ENCODE results near the gene MLANA. TPM values are rescaled to one million over a fixed set of nuclear protein-coding genes. Genes with fewer than 3 reads are reported as not detected.

MLANA gene
- total and polyA plus RNA-seq, 5 donors = not detected

DNA sequence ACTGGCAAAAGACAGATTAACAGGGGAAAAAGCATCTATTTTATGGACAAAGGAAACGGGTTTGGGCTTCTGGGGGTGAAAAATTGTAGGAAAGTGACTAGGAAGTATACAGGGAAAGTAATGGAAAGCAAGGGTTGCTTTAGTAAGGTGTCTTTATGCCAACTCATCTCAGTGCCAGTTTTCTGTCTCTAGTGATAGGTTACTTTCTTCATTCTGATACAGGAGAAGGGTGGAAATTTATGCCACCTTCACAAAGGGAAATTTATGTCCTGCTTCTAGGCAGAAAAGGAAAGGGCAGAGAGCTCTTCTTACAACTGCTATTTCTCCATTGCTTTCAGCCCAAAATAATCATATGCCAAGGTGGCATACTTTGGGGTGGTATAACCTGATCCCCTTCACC is 37.7 kb upstream of the MLANA start:
- ATAC-seq = no peak
- Histone ChIP-seq H3K9me3 (ENCODE audit: control insufficient read depth, low read length) (no peaks in the 10 kb centered on the region), H3K27me3 (ENCODE audit: control insufficient read depth, insufficient read depth) (no peaks in the 10 kb centered on the region), H3K27ac (ENCODE audit: low read length) (no peak overlapping the region), H3K4me3 (ENCODE audit: low read length) (no peak overlapping the region), H3K4me1 (ENCODE audit: control insufficient read depth, insufficient read depth, low read length) (no peaks in the 10 kb centered on the region)
- intact Hi-C loops (cut with DNase I) = no loop called here
- WGBS = 84% methylated on average over 1 of the region's 1 CpG
- no peak for DNase-seq

DNA sequence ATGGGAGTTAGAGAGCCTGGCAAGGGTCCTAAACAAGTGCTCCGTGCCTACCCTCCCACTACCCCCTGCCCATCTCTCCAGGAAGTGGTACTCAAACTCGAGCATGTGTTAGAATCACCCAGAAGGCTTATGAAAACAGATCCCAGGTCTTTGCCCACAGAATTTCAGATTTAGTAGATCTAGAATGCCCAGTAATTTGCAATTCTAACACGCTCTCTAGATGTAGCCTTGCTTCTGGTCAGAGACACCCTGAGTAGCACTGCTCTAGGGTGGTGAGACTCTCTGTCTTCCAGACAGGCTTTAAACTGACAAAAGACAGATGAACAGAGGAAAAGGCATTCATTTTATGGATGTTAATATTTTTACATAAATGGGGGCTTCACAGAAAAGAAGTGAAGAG is 37.1 kb upstream of the MLANA start:
- Histone ChIP-seq H3K9me3 (ENCODE audit: control insufficient read depth, low read length) (no peaks in the 10 kb centered on the region), H3K27me3 (ENCODE audit: control insufficient read depth, insufficient read depth) (no peaks in the 10 kb centered on the region), H3K4me3 (ENCODE audit: low read length) (no peak overlapping the region), H3K27ac (ENCODE audit: low read length) (no peak overlapping the region), H3K4me1 (ENCODE audit: control insufficient read depth, insufficient read depth, low read length) (no peaks in the 10 kb centered on the region)
- ATAC-seq (no peak), DNase-seq (no peak)
- intact Hi-C loops (cut with DNase I) = no loop called here
- 72% methylated on average over 3 of the region's 3 CpGs for WGBS

DNA sequence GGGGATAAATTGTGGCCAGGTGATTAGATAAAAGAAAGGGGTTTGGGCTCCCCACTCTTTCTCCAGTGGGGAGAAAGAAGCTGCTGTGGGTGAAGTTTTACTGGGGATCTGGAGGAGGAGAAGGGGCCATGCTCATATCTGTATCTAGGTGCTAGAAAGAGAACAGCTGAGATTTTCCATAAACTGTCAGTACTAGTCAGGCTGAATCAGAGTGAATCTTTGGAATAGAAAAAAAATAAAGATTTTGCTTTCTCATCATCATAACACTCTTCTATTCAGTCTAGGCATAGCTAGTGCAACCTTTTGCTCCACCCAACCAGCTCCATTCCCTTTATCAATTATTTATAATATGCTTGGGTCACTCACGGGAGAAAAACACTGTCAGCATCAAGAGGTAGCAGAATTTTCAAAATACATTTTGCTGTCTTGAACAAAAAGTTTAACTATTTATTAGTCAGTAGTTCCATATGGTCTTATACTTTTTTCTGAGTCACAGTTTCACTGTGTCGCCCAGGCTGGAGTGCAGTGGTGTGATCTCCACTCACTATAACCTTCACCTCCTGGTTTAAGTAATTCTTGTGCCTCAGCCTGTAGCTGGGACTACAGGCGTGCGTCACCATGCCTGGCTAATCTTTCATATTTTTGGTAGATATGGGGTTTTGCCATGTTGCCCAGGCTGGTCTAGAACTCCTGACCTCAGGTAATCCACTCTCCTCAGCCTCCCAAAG is 36.5 kb upstream of the MLANA start:
- H3K27ac ChIP-seq (ENCODE audit: low read length) = no peak overlapping the region
- no peak for DNase-seq
- ATAC-seq = no peak

DNA sequence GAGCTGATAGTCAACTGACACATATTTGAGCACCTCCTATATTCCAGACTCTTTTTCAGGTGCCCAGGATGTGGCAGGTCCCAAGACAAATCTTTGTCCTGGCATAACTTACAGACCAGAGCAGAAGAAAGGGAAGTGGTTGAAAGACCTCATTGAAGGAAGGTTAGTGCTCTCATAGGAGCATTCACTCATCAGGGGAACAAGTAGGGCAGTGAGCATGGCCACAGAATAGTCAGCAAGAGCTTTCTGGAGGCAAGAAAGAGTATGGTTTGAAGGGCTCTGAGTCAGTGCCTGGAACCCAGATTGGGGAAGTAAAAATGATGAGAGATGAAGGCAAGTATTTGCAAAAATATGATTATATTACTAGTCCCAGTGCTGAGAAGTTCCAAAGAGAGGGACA is 32.8 kb upstream of the MLANA start:
- ATAC-seq (no peak), DNase-seq (no peak)
- Histone ChIP-seq H3K4me1 (ENCODE audit: control insufficient read depth, insufficient read depth, low read length) (no peaks in the 10 kb centered on the region), H3K27ac (ENCODE audit: low read length) (no peak overlapping the region), H3K9me3 (ENCODE audit: control insufficient read depth, low read length) (no peaks in the 10 kb centered on the region), H3K27me3 (ENCODE audit: control insufficient read depth, insufficient read depth) (no peaks in the 10 kb centered on the region), H3K4me3 (ENCODE audit: low read length) (no peak overlapping the region)
- intact Hi-C loops (cut with DNase I) = no loop called here

More for the DNA sequence above, 36.5 kb upstream of the MLANA start:
- WGBS = 91% methylated on average over 4 of the region's 4 CpGs
- intact Hi-C loops (cut with DNase I) = no loop called here
- no peaks in the 10 kb centered on the region for H3K9me3 ChIP-seq (ENCODE audit: control insufficient read depth, low read length)
- no peaks in the 10 kb centered on the region for H3K4me1 ChIP-seq (ENCODE audit: control insufficient read depth, insufficient read depth, low read length)
- no peak overlapping the region for H3K4me3 ChIP-seq (ENCODE audit: low read length)
- no peaks in the 10 kb centered on the region for H3K27me3 ChIP-seq (ENCODE audit: control insufficient read depth, insufficient read depth)

- H3K4me3 ChIP-seq (ENCODE audit: low read length) = no peak overlapping the region
- ATAC-seq (no peak), DNase-seq (no peak)
- H3K27ac ChIP-seq (ENCODE audit: low read length) = no peak overlapping the region
- WGBS = 51% methylated on average over 3 of the region's 3 CpGs
- no peaks in the 10 kb centered on the region for H3K4me1 ChIP-seq (ENCODE audit: control insufficient read depth, insufficient read depth, low read length)
- no peaks in the 10 kb centered on the region for H3K27me3 ChIP-seq (ENCODE audit: control insufficient read depth, insufficient read depth)
- intact Hi-C loops (cut with DNase I) = no loop called here
- no peaks in the 10 kb centered on the region for H3K9me3 ChIP-seq (ENCODE audit: control insufficient read depth, low read length)
Observed at GRCh38 chr9:5858833-5859232, 31.9 kb upstream of the MLANA start.

- WGBS = 69% methylated on average over 2 of the region's 2 CpGs
- ATAC-seq (peak; percentile 51 to 68), DNase-seq (no peak)
- Histone ChIP-seq H3K9me3 (ENCODE audit: control insufficient read depth, low read length) (no peaks in the 10 kb centered on the region), H3K27me3 (ENCODE audit: control insufficient read depth, insufficient read depth) (no peaks in the 10 kb centered on the region), H3K4me3 (ENCODE audit: low read length) (no peak overlapping the region), H3K4me1 (ENCODE audit: control insufficient read depth, insufficient read depth, low read length) (no peaks in the 10 kb centered on the region), H3K27ac (ENCODE audit: low read length) (no peak overlapping the region)
- intact Hi-C loops (cut with DNase I) = no loop called here
Observed at GRCh38 chr9:5863092-5863746, 27.5 kb upstream of the MLANA start.

DNA sequence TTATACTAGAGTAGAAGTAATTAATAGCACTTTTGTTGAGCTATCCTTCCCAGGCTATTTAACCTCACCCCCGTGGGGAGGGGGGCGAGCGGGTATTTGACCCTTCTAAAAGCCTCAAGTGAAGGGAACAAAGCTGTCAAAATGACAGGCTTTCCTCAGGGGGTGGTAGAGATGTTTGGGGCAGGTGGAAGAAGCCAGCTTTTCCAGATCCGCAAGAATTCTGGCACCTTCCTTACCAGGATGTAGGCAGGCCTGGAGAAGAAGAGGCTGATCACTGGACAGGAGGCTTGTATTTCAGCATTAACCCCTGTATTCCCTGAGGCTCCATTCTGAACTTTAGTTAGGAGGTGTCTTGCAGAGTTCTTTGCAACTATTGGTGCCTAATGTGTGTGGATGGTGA is 26.2 kb upstream of the MLANA start:
- H3K4me1 ChIP-seq (ENCODE audit: control insufficient read depth, insufficient read depth, low read length) = no peaks in the 10 kb centered on the region
- ATAC-seq (no peak), DNase-seq (no peak)
- H3K4me3 ChIP-seq (ENCODE audit: low read length) = no peak overlapping the region
- H3K27me3 ChIP-seq (ENCODE audit: control insufficient read depth, insufficient read depth) = no peaks in the 10 kb centered on the region
- intact Hi-C loops (cut with DNase I) = no loop called here
- H3K27ac ChIP-seq (ENCODE audit: low read length) = no peak overlapping the region
- WGBS = 76% methylated on average over 4 of the region's 4 CpGs
- no peaks in the 10 kb centered on the region for H3K9me3 ChIP-seq (ENCODE audit: control insufficient read depth, low read length)

GRCh38 chr9:5866272-5866671 is 24.4 kb upstream of the MLANA start:
- 93% methylated on average over 2 of the region's 2 CpGs for WGBS
- intact Hi-C loops (cut with DNase I) = no loop called here
- H3K27ac ChIP-seq (ENCODE audit: low read length) = no peak overlapping the region
- H3K27me3 ChIP-seq (ENCODE audit: control insufficient read depth, insufficient read depth) = no peaks in the 10 kb centered on the region
- no peaks in the 10 kb centered on the region for H3K9me3 ChIP-seq (ENCODE audit: control insufficient read depth, low read length)
- ATAC-seq (no peak), DNase-seq (no peak)
- H3K4me3 ChIP-seq (ENCODE audit: low read length) = no peak overlapping the region
- H3K4me1 ChIP-seq (ENCODE audit: control insufficient read depth, insufficient read depth, low read length) = no peaks in the 10 kb centered on the region

GRCh38 chr9:5866685-5867084 is 24.0 kb upstream of the MLANA start:
- Histone ChIP-seq H3K27ac (ENCODE audit: low read length) (no peak overlapping the region), H3K4me1 (ENCODE audit: control insufficient read depth, insufficient read depth, low read length) (no peaks in the 10 kb centered on the region), H3K27me3 (ENCODE audit: control insufficient read depth, insufficient read depth) (no peaks in the 10 kb centered on the region), H3K9me3 (ENCODE audit: control insufficient read depth, low read length) (no peaks in the 10 kb centered on the region), H3K4me3 (ENCODE audit: low read length) (no peak overlapping the region)
- WGBS = 89% methylated on average over 3 of the region's 3 CpGs
- intact Hi-C loops (cut with DNase I) = no loop called here
- no peak for ATAC-seq
- DNase-seq = no peak

GRCh38 chr9:5868235-5868634 is 22.5 kb upstream of the MLANA start:
- DNase-seq (no peak), ATAC-seq (no peak)
- WGBS = 71% methylated on average over 9 of the region's 9 CpGs
- Histone ChIP-seq H3K4me1 (ENCODE audit: control insufficient read depth, insufficient read depth, low read length) (no peaks in the 10 kb centered on the region), H3K27ac (ENCODE audit: low read length) (no peak overlapping the region), H3K27me3 (ENCODE audit: control insufficient read depth, insufficient read depth) (no peaks in the 10 kb centered on the region), H3K4me3 (ENCODE audit: low read length) (no peak overlapping the region), H3K9me3 (ENCODE audit: control insufficient read depth, low read length) (no peaks in the 10 kb centered on the region)
- intact Hi-C loops (cut with DNase I) = no loop called here

GRCh38 chr9:5869315-5870019 is 21.2 kb upstream of the MLANA start:
- intact Hi-C loops (cut with DNase I) = no loop called here
- Histone ChIP-seq H3K27ac (ENCODE audit: low read length) (no peak overlapping the region), H3K4me1 (ENCODE audit: control insufficient read depth, insufficient read depth, low read length) (no peaks in the 10 kb centered on the region), H3K27me3 (ENCODE audit: control insufficient read depth, insufficient read depth) (no peaks in the 10 kb centered on the region), H3K9me3 (ENCODE audit: control insufficient read depth, low read length) (no peaks in the 10 kb centered on the region), H3K4me3 (ENCODE audit: low read length) (no peak overlapping the region)
- 81% methylated on average over 3 of the region's 3 CpGs for WGBS
- DNase-seq (no peak), ATAC-seq (no peak)
